ENCODE data around the gene STIMATE. TPM values are rescaled to one million over a fixed set of nuclear protein-coding genes. Genes with fewer than 3 reads are reported as not detected.

The STIMATE gene
- total and polyA plus RNA-seq, 7 experiments from 2014 or later = 3.0 to 44.9 (median 33.6) TPM

DNA sequence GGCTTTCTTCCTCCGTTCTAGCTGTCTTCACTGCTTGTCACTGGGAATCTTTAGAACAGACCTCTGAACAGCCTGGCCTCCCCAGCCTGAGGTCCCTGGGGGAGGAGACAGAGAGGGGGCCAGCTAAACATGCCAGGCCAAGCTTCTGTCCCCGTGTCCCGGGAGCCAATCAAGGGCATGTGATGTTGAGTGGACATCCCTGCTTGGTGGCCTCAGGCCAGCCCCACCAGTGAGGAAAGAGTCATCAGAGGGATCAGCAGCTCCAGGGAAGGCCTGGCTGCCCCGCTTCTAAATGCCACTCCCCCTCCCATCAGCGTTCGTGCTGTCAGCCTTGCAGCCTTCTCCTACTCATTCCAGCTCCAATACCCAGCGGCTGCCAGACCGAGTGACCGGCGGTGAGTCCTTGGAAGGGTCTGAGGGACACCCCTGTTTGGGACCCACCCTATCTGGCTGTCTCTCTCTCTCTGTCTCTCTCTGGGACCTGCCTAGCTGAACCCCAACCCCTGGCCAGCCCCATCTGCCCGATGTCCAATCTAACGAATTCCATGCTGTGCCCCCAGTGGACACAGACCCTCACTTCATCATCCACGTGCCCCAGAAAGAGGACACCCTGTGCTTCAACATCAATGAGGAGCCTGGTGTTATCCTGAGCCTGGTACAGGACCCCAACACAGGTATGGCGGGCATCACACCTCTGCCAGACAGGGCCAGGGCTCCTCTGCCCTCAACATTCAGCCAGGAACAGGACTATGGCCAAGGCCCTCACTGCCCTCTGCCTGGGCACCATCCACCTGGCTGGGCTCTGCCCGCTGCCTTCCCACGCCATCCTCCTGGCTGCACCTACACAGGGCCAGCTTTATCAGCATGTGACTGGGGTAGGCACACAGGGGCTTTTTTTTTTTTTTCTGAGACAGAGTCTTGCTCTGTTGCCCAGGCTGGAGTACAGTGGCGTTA is 109.4 kb downstream of the STIMATE start:
- CTCF ChIA-PET = interaction anchor here (0.6 kb wide), 1 partner anchor 88 kb away, joined by 3 read pairs; no protein-coding TSS in a partner anchor
- no peak overlapping the region for H3K4me3 Mint-ChIP-seq
- intact Hi-C loops (cut with micrococcal nuclease) = no loop called here

GRCh38 chr3:52787246-52787645 is 110.1 kb downstream of the STIMATE start:
- Histone ChIP-seq H3K4me3 (ENCODE audit: low read length) (no peak overlapping the region), H3K4me1 (ENCODE audit: control insufficient read depth in 2 of 2, insufficient read depth in 2 of 2, low read length in 2 of 2) (no peaks in the 10 kb centered on the region), H3K36me3 (ENCODE audit: control insufficient read depth in 2 of 3, insufficient read depth in 3 of 3, low read length in 3 of 3) (no peaks in the 10 kb centered on the region), H3K9me3 (ENCODE audit: control insufficient read depth in 2 of 3, low read length in 3 of 3) (no peaks in the 10 kb centered on the region), H3K27me3 (ENCODE audit: control insufficient read depth in 2 of 2, insufficient read depth in 2 of 2, low read length in 2 of 2) (no peaks in the 10 kb centered on the region), H3K27ac (ENCODE audit: low read depth, low read length) (no peak overlapping the region)
- Mint-ChIP-seq H3K4me3 (no peak overlapping the region), H3K36me3 (no peaks in the 10 kb centered on the region), H3K9me3 (no peaks in the 10 kb centered on the region), H3K27me3 (peaks cover 0 to 5% (median 1%) of the 10 kb centered on the region in 5 donors), H3K27ac (no peak overlapping the region), H3K4me1 (no peaks in the 10 kb centered on the region)
- ATAC-seq = no peak
- ChIA-PET CTCF (interaction anchor here (0.6 kb wide), 1 partner anchor 89 kb away, joined by 3 read pairs; no protein-coding TSS in a partner anchor), POLR2A (no interaction called here)
- DNase-seq = no peak
- intact Hi-C loops (cut with micrococcal nuclease) = no loop called here

More for the DNA sequence above, 109.4 kb downstream of the STIMATE start:
- Histone ChIP-seq H3K4me1 (ENCODE audit: control insufficient read depth in 2 of 2, insufficient read depth in 2 of 2, low read length in 2 of 2) (no peaks in the 10 kb centered on the region), H3K4me3 (ENCODE audit: low read length) (no peak overlapping the region), H3K9me3 (ENCODE audit: control insufficient read depth in 2 of 3, low read length in 3 of 3) (no peaks in the 10 kb centered on the region), H3K36me3 (ENCODE audit: control insufficient read depth in 2 of 3, insufficient read depth in 3 of 3, low read length in 3 of 3) (no peaks in the 10 kb centered on the region), H3K27ac (ENCODE audit: low read depth, low read length) (no peak overlapping the region), H3K27me3 (ENCODE audit: control insufficient read depth in 2 of 2, insufficient read depth in 2 of 2, low read length in 2 of 2) (no peaks in the 10 kb centered on the region)
- H3K9me3 Mint-ChIP-seq = no peaks in the 10 kb centered on the region
- H3K27me3 Mint-ChIP-seq = peaks cover 0 to under 1% (median 0%) of the 10 kb centered on the region in 5 donors
- H3K27ac Mint-ChIP-seq = no peak overlapping the region
- POLR2A ChIA-PET = no interaction called here
- DNase-seq = no peak
- no peak for ATAC-seq
- no peaks in the 10 kb centered on the region for H3K4me1 Mint-ChIP-seq
- H3K36me3 Mint-ChIP-seq = no peaks in the 10 kb centered on the region

Small RNAs within 50 kb of the gene (microRNA-seq; reads per million reads assigned to microRNA genes)
- not detected for gene MIR8064 (ENCODE audit: borderline microRNAs expressed)

Other genes starting within 250 kb of the STIMATE start
- gene PBRM1, start 211.6 kb downstream of the STIMATE start, total RNA-seq = 10 to 100 TPM; 58.4 to 83.8 (median 74.2) TPM
- 100 to 1,000 TPM in 1 of 2 donors, 10 to 100 TPM in 1; 94.0 to 109 TPM for gene PBRM1, start 211.6 kb downstream of the STIMATE start, polyA plus RNA-seq
- 100 to 1,000 TPM in 2 of 5 experiments, 10 to 100 TPM in 3; 87.9 to 116 (median 97.2) TPM for gene GNL3, start 211.5 kb downstream of the STIMATE start, total RNA-seq
- 10 to 100 TPM; 60.0 to 84.2 TPM for gene GNL3, start 211.5 kb downstream of the STIMATE start, polyA plus RNA-seq
- 10 to 100 TPM; 18.9 to 47.7 (median 45.2) TPM for gene GLT8D1, start 191.8 kb downstream of the STIMATE start, total RNA-seq
- gene GLT8D1, start 191.8 kb downstream of the STIMATE start, polyA plus RNA-seq = 10 to 100 TPM; 62.5 to 80.9 TPM
- 10 to 100 TPM; 55.0 to 95.3 (median 78.2) TPM for gene SPCS1, start 191.4 kb downstream of the STIMATE start, total RNA-seq
- gene SPCS1, start 191.4 kb downstream of the STIMATE start, polyA plus RNA-seq = 100 to 1,000 TPM; 339 to 379 TPM
- gene NEK4, start 126.6 kb downstream of the STIMATE start, total RNA-seq = 10 to 100 TPM; 14.4 to 28.4 (median 21.1) TPM
- gene NEK4, start 126.6 kb downstream of the STIMATE start, polyA plus RNA-seq = 10 to 100 TPM in 1 of 2 donors, 1 to 10 TPM in 1; 9.0 to 13.0 TPM
- gene ITIH1, start 119.9 kb downstream of the STIMATE start, total RNA-seq = not detected
- gene ITIH1, start 119.9 kb downstream of the STIMATE start, polyA plus RNA-seq = not detected
- not detected for gene ITIH3, start 102.8 kb downstream of the STIMATE start, total RNA-seq
- gene ITIH3, start 102.8 kb downstream of the STIMATE start, polyA plus RNA-seq = not detected
- 10 to 100 TPM; 13.3 to 37.6 (median 34.1) TPM for gene ITIH4, start 66.9 kb downstream of the STIMATE start, total RNA-seq
- 1 to 10 TPM in 1 of 2 donors, under 1 TPM in 1; 0.08 to 1.1 TPM for gene ITIH4, start 66.9 kb downstream of the STIMATE start, polyA plus RNA-seq
- gene MUSTN1, start 62.5 kb downstream of the STIMATE start, total RNA-seq = 10 to 100 TPM in 1 of 5 experiments, 1 to 10 TPM in 3, under 1 TPM in 1; 0.76 to 10.0 (median 2.6) TPM
- not detected for gene MUSTN1, start 62.5 kb downstream of the STIMATE start, polyA plus RNA-seq
- 10 to 100 TPM; 28.4 to 47.1 (median 39.0) TPM for gene SFMBT1, start 148.5 kb upstream of the STIMATE start, total RNA-seq
- 10 to 100 TPM in 1 of 2 donors, 1 to 10 TPM in 1; 9.9 to 25.3 TPM for gene SFMBT1, start 148.5 kb upstream of the STIMATE start, polyA plus RNA-seq
- gene RFT1, start 232.9 kb upstream of the STIMATE start, total RNA-seq = 10 to 100 TPM; 16.0 to 32.0 (median 26.0) TPM
- gene RFT1, start 232.9 kb upstream of the STIMATE start, polyA plus RNA-seq = 10 to 100 TPM; 22.9 to 24.1 TPM